Peyer's patch (tissue), 4 donors: ENCODE results near the gene CACNA2D3. TPM values are rescaled to one million over a fixed set of nuclear protein-coding genes. Genes with fewer than 3 reads are reported as not detected.

Experiments
- DNase-seq, 3 donors: peaks; one replicate each; pipeline ENCODE4 v3.0.0-alpha.2; 2017 to 2019
- H3K27ac ChIP-seq, 4 donors: fragments of 200-600 bp; sonication (generic); one replicate each; pipeline ENCODE4 v1.5.1; 2016 to 2019
- H3K27me3 ChIP-seq, 2 donors: fragments of 200-600 bp; sonication (generic); one replicate each; pipeline ENCODE4 v1.5.1; 2019
- H3K36me3 ChIP-seq, 3 donors: fragments of 200-600 bp; sonication (generic); one replicate each; pipeline ENCODE4 v1.5.1; 2016 to 2019
- H3K4me1 ChIP-seq, 4 donors: fragments of 200-600 bp; sonication (generic); one replicate each; pipeline ENCODE4 v1.5.1; 2016 to 2019
- H3K4me3 ChIP-seq, 4 donors: fragments of 200-600 bp; sonication (generic); 1 replicate in 3 of 4; 2 replicates in 1 of 4; pipeline ENCODE4 v1.5.1; 2016 to 2019; ENCODE audit warnings: mild to moderate bottlenecking in 1 of 4
- H3K9me3 ChIP-seq, 4 donors: fragments of 200-600 bp; sonication (generic); one replicate each; pipeline ENCODE4 v1.5.1; 2016 to 2019; ENCODE audit warnings: mild to moderate bottlenecking in 1 of 4
- CTCF ChIP-seq, 6 experiments: fragments of 450-650 bp in 4 of 6; fragments of 200-600 bp in 2 of 6; sonication (generic) in 1 of 6; IDR thresholded peaks; one replicate each; pipeline ENCODE4 v1.5.1; 2017 to 2019; ENCODE audit warnings: antibody characterized with exemption in 6 of 6, mild to moderate bottlenecking in 3 of 6, moderate library complexity in 1 of 6
- POLR2A ChIP-seq, 2 donors: fragments of 450-650 bp; IDR thresholded peaks; one replicate each; pipeline ENCODE4 v1.5.1; 2017; ENCODE audit warnings: antibody characterized with exemption in 2 of 2, mild to moderate bottlenecking in 2 of 2, moderate library complexity in 2 of 2
- total RNA-seq, 4 donors: library from RNA; depleted of rRNA; stranded (reverse); fragments of >200 nt; gene quantifications; one replicate each; pipeline ENCODE4 v1.1.0, GENCODE V29; 2016

The CACNA2D3 gene
- total RNA-seq, 4 donors from 2014 or later: 0.27 to 5.0 TPM; not detected in 2

DNA sequence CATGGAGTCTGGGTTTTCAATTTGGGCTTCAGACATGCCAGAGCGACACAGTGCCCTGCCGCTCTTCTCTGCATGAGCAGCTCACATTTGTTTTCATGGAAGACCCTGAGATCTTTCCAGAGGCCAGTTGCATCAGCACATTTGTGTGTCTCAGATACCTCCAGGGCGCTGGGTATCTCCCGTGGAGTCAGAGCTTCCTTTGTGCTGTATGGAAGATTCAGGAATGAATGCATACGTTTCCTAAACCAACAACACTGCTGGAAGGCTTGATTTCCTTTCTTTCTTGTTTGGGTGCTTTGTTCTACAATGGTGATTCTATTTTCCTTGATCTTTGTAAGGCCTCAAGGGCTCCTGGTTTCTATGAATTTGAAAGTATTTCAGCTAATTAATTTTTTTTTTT is 106.5 kb downstream of the CACNA2D3 start:
- no peaks in the 10 kb centered on the region for H3K4me1 ChIP-seq
- DNase-seq: no peak
- no peaks in the 10 kb centered on the region for H3K9me3 ChIP-seq
- no peaks in the 10 kb centered on the region for H3K36me3 ChIP-seq
- no peak overlapping the region for H3K27ac ChIP-seq
- H3K27me3 ChIP-seq: no peaks in the 10 kb centered on the region
- no peak overlapping the region for H3K4me3 ChIP-seq
- TF ChIP-seq CTCF (IDR thresholded peaks at IDR 0.05): no peak

DNA sequence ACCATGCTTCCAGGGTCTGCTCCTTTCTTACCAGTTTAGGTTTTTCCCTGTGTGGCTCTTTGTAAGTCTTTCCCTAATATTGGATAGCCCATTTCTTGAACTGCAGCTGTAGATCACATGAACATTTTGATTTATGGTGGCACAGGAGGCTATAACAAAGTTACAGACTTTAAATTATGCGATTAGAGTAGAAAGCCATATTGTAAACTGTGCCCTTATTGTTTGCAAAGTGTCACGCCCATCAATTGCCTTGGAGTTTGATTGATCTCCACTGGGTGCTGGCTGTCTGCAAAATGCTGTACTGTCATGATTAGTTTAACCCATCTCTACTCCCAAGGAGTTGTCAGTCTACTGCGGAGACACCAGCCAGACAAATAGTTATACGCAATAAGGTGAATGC is 110.3 kb downstream of the CACNA2D3 start:
- Histone ChIP-seq H3K36me3 (no peaks in the 10 kb centered on the region), H3K27ac (no peak overlapping the region), H3K9me3 (no peaks in the 10 kb centered on the region), H3K4me3 (no peak overlapping the region), H3K4me1 (no peaks in the 10 kb centered on the region), H3K27me3 (no peaks in the 10 kb centered on the region)
- TF ChIP-seq CTCF (IDR thresholded peaks at IDR 0.05): no peak
- TF ChIP-seq POLR2A (IDR thresholded peaks at IDR 0.05): no peak
- DNase-seq: no peak

DNA sequence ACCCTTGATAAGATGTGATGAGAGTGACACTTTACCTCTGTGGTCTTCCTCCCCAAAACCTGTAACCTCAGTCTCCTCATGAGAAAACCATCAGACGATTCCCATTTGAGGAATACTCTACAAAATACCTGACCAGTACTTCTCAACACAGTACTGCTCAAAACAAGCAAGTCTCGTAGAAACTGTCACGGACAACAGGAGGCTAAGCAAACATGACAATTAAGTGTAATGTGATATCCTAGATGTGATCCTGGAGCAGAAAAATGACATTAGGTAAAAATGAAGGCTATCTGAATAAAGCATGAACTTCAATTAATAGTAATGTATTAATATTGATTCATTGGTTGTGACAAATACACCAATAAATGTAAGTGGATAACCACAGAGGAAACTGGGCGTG is 113.6 kb downstream of the CACNA2D3 start:
- DNase-seq: no peak
- Histone ChIP-seq H3K9me3 (no peaks in the 10 kb centered on the region), H3K36me3 (no peaks in the 10 kb centered on the region), H3K27ac (no peak overlapping the region), H3K4me3 (no peak overlapping the region), H3K27me3 (no peaks in the 10 kb centered on the region), H3K4me1 (no peaks in the 10 kb centered on the region)
- no peak for TF ChIP-seq POLR2A (IDR thresholded peaks at IDR 0.05)
- no peak for TF ChIP-seq CTCF (IDR thresholded peaks at IDR 0.05)

DNA sequence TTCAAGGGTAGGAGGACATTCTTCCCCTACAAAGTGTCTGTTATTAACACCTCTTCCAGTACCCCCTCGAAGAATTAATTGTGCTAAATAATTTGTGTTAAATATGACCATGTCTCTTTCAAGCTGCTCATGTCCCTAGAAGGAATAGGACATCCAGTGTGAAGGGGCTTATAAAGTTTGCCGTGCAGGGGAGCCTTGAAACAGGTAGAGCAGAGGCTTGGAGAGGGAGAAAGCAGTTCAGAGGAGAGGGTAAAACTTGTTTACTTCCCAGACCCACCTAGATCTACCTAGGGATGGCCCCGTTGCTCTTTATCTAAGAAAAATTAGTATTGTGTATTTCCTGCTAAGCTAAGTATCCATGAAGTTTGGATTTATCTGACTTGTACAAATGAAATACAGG is 114.8 kb downstream of the CACNA2D3 start:
- Histone ChIP-seq H3K27ac (no peak overlapping the region), H3K9me3 (no peaks in the 10 kb centered on the region), H3K4me1 (no peaks in the 10 kb centered on the region), H3K4me3 (no peak overlapping the region), H3K36me3 (no peaks in the 10 kb centered on the region), H3K27me3 (no peaks in the 10 kb centered on the region)
- no peak for DNase-seq
- TF ChIP-seq POLR2A (IDR thresholded peaks at IDR 0.05) (no peak), CTCF (IDR thresholded peaks at IDR 0.05) (no peak)

DNA sequence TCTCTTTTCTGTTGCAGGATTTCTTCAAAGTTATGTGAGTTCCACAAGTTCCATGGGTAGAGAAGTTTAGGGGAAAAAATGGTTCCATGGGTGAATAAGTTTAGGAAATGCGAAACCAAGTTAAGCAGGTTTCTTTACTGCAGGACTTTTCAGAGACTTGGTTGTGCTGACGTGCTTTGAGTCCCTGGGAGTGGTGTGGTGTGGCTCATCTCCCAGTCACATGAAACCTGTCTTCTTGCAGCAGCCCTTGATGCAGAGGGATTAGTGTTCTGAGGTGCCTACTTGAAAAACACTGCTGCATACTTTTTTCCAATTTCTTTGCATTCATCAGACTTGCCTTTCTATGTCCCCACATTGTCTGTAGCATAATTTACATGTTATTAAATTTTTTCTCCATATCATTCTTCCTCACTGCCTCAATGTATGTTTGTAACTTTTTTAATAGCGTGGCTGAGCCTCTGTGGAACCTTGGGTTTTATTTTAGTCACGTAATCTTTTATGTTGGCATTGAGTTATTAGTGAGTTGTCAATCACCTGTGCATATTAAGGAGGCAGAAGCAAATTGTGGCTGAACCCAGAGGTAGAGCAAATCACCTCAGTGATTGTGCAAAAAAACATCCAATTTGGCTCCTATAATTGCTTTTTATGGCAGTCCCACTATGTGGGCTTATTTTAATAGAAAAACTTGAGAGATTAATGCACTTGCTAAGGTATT is 115.6 kb downstream of the CACNA2D3 start:
- no peak for DNase-seq

More for the DNA sequence above, 115.6 kb downstream of the CACNA2D3 start:
- Histone ChIP-seq H3K4me3 (no peak overlapping the region), H3K9me3 (no peaks in the 10 kb centered on the region), H3K27me3 (no peaks in the 10 kb centered on the region), H3K4me1 (no peaks in the 10 kb centered on the region), H3K36me3 (no peaks in the 10 kb centered on the region), H3K27ac (no peak overlapping the region)
- TF ChIP-seq CTCF (IDR thresholded peaks at IDR 0.05) (no peak), POLR2A (IDR thresholded peaks at IDR 0.05) (no peak)
